Gastroesophageal sphincter (tissue), 4 donors: Measurements from ENCODE around the gene CHRNB2. TPM values are rescaled to one million over a fixed set of nuclear protein-coding genes. Genes with fewer than 3 reads are reported as not detected.
A peak's percentile ranks its signal among the peaks of the same experiment; 100 is the strongest.

ENCODE experiments used
- ATAC-seq: fragments of 150-250 bp; one replicate; pipeline ENCODE4 v1.9.1; 2016; ENCODE audit warnings: mild to moderate bottlenecking, moderate library complexity
- H3K27ac ChIP-seq, 4 donors: fragments of 200-600 bp; sonication (generic) in 3 of 4; 1 replicate in 3 of 4; 2 replicates in 1 of 4; pipeline ENCODE4 v1.5.1; 2016 to 2019
- H3K27me3 ChIP-seq: fragments of 200-600 bp; sonication (generic); one replicate; pipeline ENCODE4 v1.5.1; 2019
- H3K36me3 ChIP-seq, 2 donors: fragments of 200-600 bp; sonication (generic); one replicate each; pipeline ENCODE4 v1.5.1; 2019; ENCODE audit warnings: control low read depth in 1 of 2
- H3K4me1 ChIP-seq, 3 donors: fragments of 200-600 bp; sonication (generic); 1 replicate in 2 of 3; 2 replicates in 1 of 3; pipeline ENCODE4 v1.5.1; 2016 to 2019; ENCODE audit warnings: control low read depth in 2 of 3
- H3K4me3 ChIP-seq, 2 donors: fragments of 200-600 bp; sonication (generic); one replicate each; pipeline ENCODE4 v1.5.1; 2019; ENCODE audit warnings: mild to moderate bottlenecking in 1 of 2, moderate library complexity in 1 of 2
- H3K9me3 ChIP-seq, 3 donors: fragments of 200-600 bp; sonication (generic); one replicate each; pipeline ENCODE4 v1.5.1; 2017 to 2019; ENCODE audit warnings: control low read depth in 2 of 3
- CTCF ChIP-seq, 4 experiments: fragments of 200-600 bp in 2 of 4; fragments of 450-650 bp in 2 of 4; sonication (generic) in 1 of 4; IDR thresholded peaks; one replicate each; pipeline ENCODE4 v1.5.1; 2017 to 2019; ENCODE audit warnings: antibody characterized with exemption in 4 of 4, mild to moderate bottlenecking in 2 of 4, moderate library complexity in 2 of 4
- EP300 ChIP-seq: sonication (generic); formaldehyde crosslinking; IDR thresholded peaks from one replicate; pipeline ENCODE4 v1.6.1; 2017; ENCODE audit warnings: antibody characterized with exemption, mild to moderate bottlenecking
- POLR2A ChIP-seq, 2 donors: fragments of 450-650 bp; IDR thresholded peaks; one replicate each; pipeline ENCODE4 v1.6.1; 2017; ENCODE audit warnings: antibody characterized with exemption in 2 of 2, mild to moderate bottlenecking in 2 of 2, moderate library complexity in 1 of 2
- POLR2AphosphoS5 ChIP-seq: sonication (generic); formaldehyde crosslinking; IDR thresholded peaks from one replicate; pipeline ENCODE4 v1.6.1; 2017; ENCODE audit warnings: antibody characterized with exemption
- WGBS, 2 donors: methylation state at CpG; one replicate each; pipeline ENCODE4 v1.1.5; 2018; ENCODE audit warnings: low coverage in 1 of 2; 5-methylcytosine and 5-hydroxymethylcytosine counted together
- total RNA-seq, 4 donors: library from RNA; depleted of rRNA; stranded (reverse); fragments of >200 nt; gene quantifications; one replicate each; pipeline ENCODE4 v1.1.0, GENCODE V29; 2016

The CHRNB2 gene
- total RNA-seq, 4 donors from 2014 or later = 0.08 to 0.45 (median 0.13) TPM; not detected in 1

- H3K36me3 ChIP-seq = no peaks in the 10 kb centered on the region
- WGBS, 2 donors = 82 to 86% methylated on average over 8 of the region's 9 CpGs
- H3K27me3 ChIP-seq = peaks cover 27% of the 10 kb centered on the region
- no peak for ATAC-seq
- H3K9me3 ChIP-seq = no peaks in the 10 kb centered on the region
- TF ChIP-seq POLR2A (IDR thresholded peaks at IDR 0.05) (no peak), POLR2AphosphoS5 (no peak), CTCF (IDR thresholded peaks at IDR 0.05) (no peak), EP300 (no peak)
- H3K27ac ChIP-seq = no peak overlapping the region
- H3K4me3 ChIP-seq = no peak overlapping the region
- H3K4me1 ChIP-seq = no peaks in the 10 kb centered on the region
Observed at GRCh38 chr1:154539486-154540483, 27.8 kb upstream of the CHRNB2 start.

GRCh38 chr1:154541231-154541630, 26.3 kb upstream of the CHRNB2 start:
- H3K4me3 ChIP-seq = no peak overlapping the region
- H3K36me3 ChIP-seq = no peaks in the 10 kb centered on the region
- H3K27me3 ChIP-seq = peaks cover 27% of the 10 kb centered on the region
- 54 to 60% methylated on average over 3 to 6 of the region's 6 CpGs for WGBS, 2 donors
- H3K9me3 ChIP-seq = no peaks in the 10 kb centered on the region
- TF ChIP-seq POLR2A (IDR thresholded peaks at IDR 0.05) = no peak
- TF ChIP-seq POLR2AphosphoS5 = no peak
- TF ChIP-seq EP300 = no peak
- TF ChIP-seq CTCF (IDR thresholded peaks at IDR 0.05) = no peak
- no peak for ATAC-seq
- no peaks in the 10 kb centered on the region for H3K4me1 ChIP-seq
- no peak overlapping the region for H3K27ac ChIP-seq

GRCh38 chr1:154546264-154547063, 21.1 kb upstream of the CHRNB2 start:
- H3K9me3 ChIP-seq = no peaks in the 10 kb centered on the region
- H3K36me3 ChIP-seq = peaks cover 0 to 30% of the 10 kb centered on the region in 2 donors
- 41 to 77% methylated on average over 4 to 12 of the region's 13 CpGs for WGBS, 2 donors
- peaks cover 0 to 9% (median 0%) of the 10 kb centered on the region in 3 donors for H3K4me1 ChIP-seq
- TF ChIP-seq EP300 (no peak), CTCF (IDR thresholded peaks at IDR 0.05) (peak in 3 of 4 experiments; percentile 71 to 78 (median 72)), POLR2AphosphoS5 (no peak)
- ATAC-seq = peak; percentile 63
- H3K27me3 ChIP-seq = peaks cover 11% of the 10 kb centered on the region
- no peak overlapping the region for H3K4me3 ChIP-seq
- H3K27ac ChIP-seq = no peak overlapping the region

GRCh38 chr1:154547105-154547732, 20.4 kb upstream of the CHRNB2 start:
- no peak for ATAC-seq
- no peak overlapping the region for H3K27ac ChIP-seq
- no peak for TF ChIP-seq POLR2A (IDR thresholded peaks at IDR 0.05)
- no peak for TF ChIP-seq EP300
- no peak for TF ChIP-seq POLR2AphosphoS5
- no peak for TF ChIP-seq CTCF (IDR thresholded peaks at IDR 0.05)
- peaks cover 11% of the 10 kb centered on the region for H3K27me3 ChIP-seq
- H3K9me3 ChIP-seq = no peaks in the 10 kb centered on the region
- H3K4me3 ChIP-seq = no peak overlapping the region
- 53 to 77% methylated on average over 6 to 10 of the region's 11 CpGs for WGBS, 2 donors
- H3K36me3 ChIP-seq = peaks cover 0 to 38% of the 10 kb centered on the region in 2 donors
- peaks cover 0 to 9% (median 0%) of the 10 kb centered on the region in 3 donors for H3K4me1 ChIP-seq
